MCF 10A (cell line): ENCODE data around the gene EFCC1. TPM values are rescaled to one million over a fixed set of nuclear protein-coding genes. Genes with fewer than 3 reads are reported as not detected.

Source experiments
- BruUV-seq: library from RNA; stranded (reverse); fragments of 400-500 nt; replicated peaks from 2 replicates; lab custom pipeline; 2021; lab: Mats Ljungman, UMichigan
- CTCF ChIA-PET: fragments of 300-600 bp; sonication (Branson Sonifier 250); formaldehyde crosslinking; extraction: SDS; loops from one replicate; lab custom pipeline; 2021; ENCODE audit warnings: antibody characterized with exemption, inconsistent platforms; lab: Yijun Ruan, JAX
- POLR2A ChIA-PET: fragments of 300-600, 350-650 bp; sonication (Branson Sonifier 250); formaldehyde crosslinking; extraction: SDS; loops from one replicate; lab custom pipeline; 2020; ENCODE audit warnings: antibody characterized with exemption, inconsistent platforms; lab: Yijun Ruan, JAX
- DNase-seq: peaks from one replicate; pipeline ENCODE4 v3.0.0-alpha.2; 2018; ENCODE audit not compliant: unreplicated experiment
- H3K27ac Mint-ChIP-seq: one replicate; pipeline ENCODE4 v1.8.0; 2022; ENCODE audit warnings: mild to moderate bottlenecking, low read depth, mixed read lengths; ENCODE audit not compliant: unreplicated experiment
- H3K27me3 Mint-ChIP-seq: one replicate; pipeline ENCODE4 v1.8.0; 2022; ENCODE audit warnings: mixed read lengths; ENCODE audit not compliant: insufficient read depth, unreplicated experiment
- H3K36me3 Mint-ChIP-seq: one replicate; pipeline ENCODE4 v1.8.0; 2022; ENCODE audit warnings: mild to moderate bottlenecking, moderate library complexity, mixed read lengths; ENCODE audit not compliant: insufficient read depth, unreplicated experiment
- H3K4me1 Mint-ChIP-seq: one replicate; pipeline ENCODE4 v1.8.0; 2022; ENCODE audit warnings: mixed read lengths; ENCODE audit not compliant: insufficient read depth, unreplicated experiment
- H3K4me3 Mint-ChIP-seq: one replicate; pipeline ENCODE4 v1.8.0; 2022; ENCODE audit warnings: mild to moderate bottlenecking, moderate library complexity, mixed read lengths; ENCODE audit not compliant: unreplicated experiment
- H3K9me3 Mint-ChIP-seq: one replicate; pipeline ENCODE4 v1.8.0; 2022; ENCODE audit warnings: mixed read lengths; ENCODE audit not compliant: unreplicated experiment
- intact Hi-C: fragments of 100-400 bp; cut with micrococcal nuclease; formaldehyde crosslinking; loops from 2 replicates; pipeline ENCODE4 v1.14.1; 2022
- total RNA-seq: library from RNA; stranded (reverse); gene quantifications from 2 replicates; pipeline ENCODE4 v1.2.3, GENCODE V29; 2022
- TF ChIP-seq, protein P1 (sequence below): fragments of 200-600 bp; IDR thresholded peaks from one replicate; pipeline ENCODE4 v1.8.0; 2022; ENCODE audit warnings: antibody characterized with exemption, mild to moderate bottlenecking; ENCODE audit not compliant: unreplicated experiment

EFCC1 gene
- total RNA-seq, 1 experiment from 2014 or later, result not detected

DNA sequence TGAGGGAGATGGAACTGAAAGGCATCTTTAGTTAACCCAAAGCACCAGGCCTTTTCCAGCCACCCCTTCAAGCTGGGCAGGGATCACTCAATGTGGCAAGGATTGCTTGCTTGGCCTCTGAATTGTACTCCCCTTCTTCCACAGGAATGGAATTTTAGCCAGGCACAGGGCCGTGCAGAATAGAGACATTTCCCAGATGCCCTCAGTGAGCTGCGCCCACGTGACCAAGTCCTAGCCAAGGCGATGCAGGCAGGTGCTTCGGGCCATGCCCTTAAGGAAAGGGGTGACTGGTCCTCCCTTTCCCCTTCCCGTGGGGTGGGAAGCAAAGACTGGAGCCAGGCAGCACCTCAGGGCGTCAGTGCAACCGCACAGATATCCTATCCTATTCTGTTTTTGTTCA, 77.4 kb downstream of the EFCC1 start:
- no peak overlapping the region for H3K27ac Mint-ChIP-seq
- no peak overlapping the region for H3K4me3 Mint-ChIP-seq
- ChIA-PET CTCF (interaction anchor here (0.6 kb wide), 1 partner anchor 182 kb away, joined by 3 read pairs; no protein-coding TSS in a partner anchor), POLR2A (interaction anchor here (0.7 to 1.2 kb wide), 2 partner anchors 25 to 195 kb away, joined by 3 read pairs; no protein-coding TSS in a partner anchor)
- H3K27me3 Mint-ChIP-seq, result no peaks in the 10 kb centered on the region
- no peaks in the 10 kb centered on the region for H3K36me3 Mint-ChIP-seq
- no peaks in the 10 kb centered on the region for H3K4me1 Mint-ChIP-seq
- BruUV-seq, result no TSS peak
- DNase-seq, result no peak
- intact Hi-C loops, result no loop called here
- TF ChIP-seq, protein P1, sequence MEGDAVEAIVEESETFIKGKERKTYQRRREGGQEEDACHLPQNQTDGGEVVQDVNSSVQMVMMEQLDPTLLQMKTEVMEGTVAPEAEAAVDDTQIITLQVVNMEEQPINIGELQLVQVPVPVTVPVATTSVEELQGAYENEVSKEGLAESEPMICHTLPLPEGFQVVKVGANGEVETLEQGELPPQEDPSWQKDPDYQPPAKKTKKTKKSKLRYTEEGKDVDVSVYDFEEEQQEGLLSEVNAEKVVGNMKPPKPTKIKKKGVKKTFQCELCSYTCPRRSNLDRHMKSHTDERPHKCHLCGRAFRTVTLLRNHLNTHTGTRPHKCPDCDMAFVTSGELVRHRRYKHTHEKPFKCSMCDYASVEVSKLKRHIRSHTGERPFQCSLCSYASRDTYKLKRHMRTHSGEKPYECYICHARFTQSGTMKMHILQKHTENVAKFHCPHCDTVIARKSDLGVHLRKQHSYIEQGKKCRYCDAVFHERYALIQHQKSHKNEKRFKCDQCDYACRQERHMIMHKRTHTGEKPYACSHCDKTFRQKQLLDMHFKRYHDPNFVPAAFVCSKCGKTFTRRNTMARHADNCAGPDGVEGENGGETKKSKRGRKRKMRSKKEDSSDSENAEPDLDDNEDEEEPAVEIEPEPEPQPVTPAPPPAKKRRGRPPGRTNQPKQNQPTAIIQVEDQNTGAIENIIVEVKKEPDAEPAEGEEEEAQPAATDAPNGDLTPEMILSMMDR, result no peak
- no peaks in the 10 kb centered on the region for H3K9me3 Mint-ChIP-seq

DNA sequence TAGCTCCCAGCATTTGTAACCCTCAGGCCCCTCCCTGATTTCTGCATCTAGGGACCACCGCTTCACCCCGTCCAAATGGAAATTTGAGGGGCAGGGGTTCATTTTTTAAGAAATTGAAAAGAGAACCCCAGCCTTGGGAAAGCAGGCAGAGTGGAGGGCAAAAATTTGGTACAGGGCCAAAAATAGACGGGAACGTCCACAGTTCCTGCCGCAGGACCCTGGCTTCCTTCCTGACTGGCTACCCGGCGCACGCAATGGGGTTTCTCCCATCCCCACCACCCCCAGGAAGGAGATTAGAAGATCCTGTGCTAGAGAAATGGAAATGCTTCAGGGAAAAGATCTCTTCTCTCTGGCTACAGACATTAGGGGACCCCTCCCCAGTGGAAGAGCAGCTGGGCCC, 80.4 kb downstream of the EFCC1 start:
- Mint-ChIP-seq H3K27ac (no peak overlapping the region), H3K4me1 (no peaks in the 10 kb centered on the region), H3K9me3 (no peaks in the 10 kb centered on the region), H3K36me3 (no peaks in the 10 kb centered on the region), H3K27me3 (no peaks in the 10 kb centered on the region), H3K4me3 (no peak overlapping the region)
- TF ChIP-seq, protein P1, result no peak
- ChIA-PET CTCF (interaction anchor here (1.3 kb wide), 1 partner anchor 28 kb away, joined by 3 read pairs; no protein-coding TSS in a partner anchor), POLR2A (no interaction called here)
- no TSS peak for BruUV-seq
- intact Hi-C loops, result no loop called here
- DNase-seq, result no peak

- ChIA-PET POLR2A (no interaction called here), CTCF (interaction anchor here (0.5 kb wide), 1 partner anchor 263 kb away, joined by 3 read pairs; no protein-coding TSS in a partner anchor)
- no TSS peak for BruUV-seq
- intact Hi-C loops, result no loop called here
- H3K4me3 Mint-ChIP-seq, result no peak overlapping the region
- no peaks in the 10 kb centered on the region for H3K36me3 Mint-ChIP-seq
- DNase-seq, result no peak
- H3K9me3 Mint-ChIP-seq, result no peaks in the 10 kb centered on the region
- no peaks in the 10 kb centered on the region for H3K27me3 Mint-ChIP-seq
- H3K4me1 Mint-ChIP-seq, result no peaks in the 10 kb centered on the region
- TF ChIP-seq, protein P1, result no peak
- no peak overlapping the region for H3K27ac Mint-ChIP-seq
Observed at GRCh38 chr3:129082026-129082425, 80.9 kb downstream of the EFCC1 start.

DNA sequence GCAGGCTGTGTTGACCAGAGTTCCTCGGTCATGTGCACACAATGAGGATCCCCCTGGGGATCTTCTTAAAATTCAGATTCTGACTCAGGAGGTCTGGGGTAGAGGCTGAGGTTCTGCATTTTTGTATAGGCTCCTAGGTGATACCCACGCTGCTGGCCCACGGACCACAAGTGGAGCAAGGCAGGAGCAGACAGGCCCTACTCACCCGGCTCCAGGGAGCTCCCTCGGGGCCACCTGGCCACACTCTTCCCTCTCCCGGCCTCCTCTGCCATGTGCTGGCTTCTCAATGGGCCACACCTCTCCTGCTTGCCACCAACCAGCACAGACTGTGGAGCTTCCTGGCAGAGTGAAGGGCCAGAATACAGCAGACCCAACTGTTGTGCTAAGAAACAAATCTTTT, 83.4 kb downstream of the EFCC1 start:
- Mint-ChIP-seq H3K36me3 (no peaks in the 10 kb centered on the region), H3K4me1 (no peaks in the 10 kb centered on the region), H3K4me3 (no peak overlapping the region), H3K27ac (no peak overlapping the region), H3K27me3 (no peaks in the 10 kb centered on the region), H3K9me3 (no peaks in the 10 kb centered on the region)
- ChIA-PET CTCF (interaction anchor here (0.6 kb wide), 1 partner anchor 17 kb away, joined by 3 read pairs; no protein-coding TSS in a partner anchor), POLR2A (no interaction called here)
- no TSS peak for BruUV-seq
- intact Hi-C loops, result no loop called here
- TF ChIP-seq, protein P1, result no peak
- no peak for DNase-seq
